MM.1S (cell line): Measurements from ENCODE around the gene PHLDB2.

ENCODE experiments used
- CTCF ChIP-seq: fragments of 300-600 bp; sonication (generic); IDR thresholded peaks from 2 replicates; pipeline ENCODE4 v1.5.1; 2016; ENCODE audit warnings: antibody characterized with exemption, low read length, mixed read lengths
- EZH2 ChIP-seq: fragments of 300-600 bp; sonication (generic); optimal IDR thresholded peaks from 2 replicates; pipeline ENCODE3; 2017; ENCODE audit warnings: low read depth, mild to moderate bottlenecking, antibody characterized with exemption, low read length, mixed read lengths
- EZH2phosphoT487 ChIP-seq: fragments of 300-600 bp; sonication (generic); IDR thresholded peaks from 2 replicates; pipeline ENCODE4 v1.6.1; 2018; ENCODE audit warnings: antibody characterized with exemption, low read length

GRCh38 chr3:111812701-111813100 is 46.4 kb upstream of the PHLDB2 start:
- TF ChIP-seq EZH2 (no peak), CTCF (no peak), EZH2phosphoT487 (no peak)
